ENCODE data around the gene OPHN1.

Gene OPHN1

DNA sequence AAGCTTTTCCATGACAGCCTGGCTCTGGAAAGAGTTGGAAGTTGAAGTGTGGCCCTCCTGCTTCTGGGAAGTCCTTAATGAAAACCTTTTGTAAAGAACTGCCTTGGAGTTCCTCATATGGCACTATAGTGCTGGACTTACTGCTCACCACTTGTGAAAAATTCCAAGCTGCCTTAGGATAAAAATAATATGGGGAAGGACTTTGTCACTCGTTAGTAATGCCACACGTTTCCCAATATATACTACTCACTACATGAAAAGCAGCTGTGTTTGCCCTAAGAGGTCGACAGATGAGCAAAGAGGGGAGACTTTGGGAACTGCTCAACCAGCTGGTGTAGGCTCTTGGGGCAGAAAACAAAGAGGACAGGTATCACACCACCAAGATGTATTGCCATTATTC lies 11.7 kb downstream of the OPHN1 start:
- no peak for DNase-seq
- H3K9ac ChIP-seq (ENCODE audit: low read length): no peak overlapping the region
- no peaks in the 10 kb centered on the region for H3K4me1 ChIP-seq (ENCODE audit: control insufficient read depth, low read depth, low read length)
- no peak overlapping the region for H3K4me2 ChIP-seq (ENCODE audit: low read length)
- no peak overlapping the region for H4K5ac ChIP-seq (ENCODE audit: low read length)
- no peaks in the 10 kb centered on the region for H3K36me3 ChIP-seq (ENCODE audit: control insufficient read depth, insufficient read depth, low read length)
- H3K27me3 ChIP-seq (ENCODE audit: insufficient read depth, low read length, poor library complexity): no peaks in the 10 kb centered on the region
- no peak overlapping the region for H2AK5ac ChIP-seq (ENCODE audit: low read length)
- H3K18ac ChIP-seq (ENCODE audit: low read length): no peak overlapping the region
- H2BK5ac ChIP-seq (ENCODE audit: low read length): no peak overlapping the region
- no peak overlapping the region for H2BK120ac ChIP-seq (ENCODE audit: low read depth, low read length)
- no peak overlapping the region for H3K4ac ChIP-seq (ENCODE audit: low read depth, low read length)
- H3K79me1 ChIP-seq (ENCODE audit: low read length): no peaks in the 10 kb centered on the region
- no peak overlapping the region for H3K23ac ChIP-seq (ENCODE audit: low read length)
- no peak overlapping the region for H3K27ac ChIP-seq (ENCODE audit: low read depth, low read length)
- no peak overlapping the region for H3K56ac ChIP-seq (ENCODE audit: low read length)
- H4K8ac ChIP-seq (ENCODE audit: low read depth, low read length): no peak overlapping the region
- no peak overlapping the region for H2BK15ac ChIP-seq (replicated peaks; ENCODE audit: low read depth)
- WGBS (ENCODE audit: extremely low coverage, insufficient coverage, low lambda C conversion rate): no CpG with 5 or more reads among the region's 3 CpGs
- no peak overlapping the region for H3K4me3 ChIP-seq (ENCODE audit: low read length)
- no peaks in the 10 kb centered on the region for H3K79me2 ChIP-seq (ENCODE audit: control insufficient read depth, insufficient read depth, low read length)

DNA sequence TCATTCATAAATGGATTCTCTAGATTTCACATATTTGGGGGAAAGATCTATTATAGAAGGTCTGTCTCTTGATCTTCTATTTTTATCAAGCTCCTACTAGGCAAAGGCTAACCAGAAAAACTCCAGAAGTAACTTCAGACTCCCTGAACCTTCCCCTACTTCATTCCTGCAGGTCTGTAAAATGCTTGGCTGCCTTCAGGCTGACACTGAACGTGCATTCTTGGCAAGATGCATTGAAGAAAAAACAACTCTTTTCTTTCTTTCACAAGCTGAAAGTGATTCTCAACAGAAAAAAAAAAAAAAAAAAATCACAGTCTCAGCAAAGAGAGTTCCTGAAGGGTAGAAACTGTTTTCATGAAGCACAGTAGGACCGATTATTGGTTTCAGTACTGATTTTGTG lies 12.7 kb downstream of the OPHN1 start:
- H3K9ac ChIP-seq (ENCODE audit: low read length): no peak overlapping the region
- no peak overlapping the region for H3K56ac ChIP-seq (ENCODE audit: low read length)
- no peaks in the 10 kb centered on the region for H3K27me3 ChIP-seq (ENCODE audit: insufficient read depth, low read length, poor library complexity)
- H3K36me3 ChIP-seq (ENCODE audit: control insufficient read depth, insufficient read depth, low read length): no peaks in the 10 kb centered on the region
- no peak overlapping the region for H2BK120ac ChIP-seq (ENCODE audit: low read depth, low read length)
- H4K8ac ChIP-seq (ENCODE audit: low read depth, low read length): no peak overlapping the region
- H3K4me2 ChIP-seq (ENCODE audit: low read length): no peak overlapping the region
- H4K5ac ChIP-seq (ENCODE audit: low read length): no peak overlapping the region
- H3K4me1 ChIP-seq (ENCODE audit: control insufficient read depth, low read depth, low read length): no peaks in the 10 kb centered on the region
- no peak overlapping the region for H2BK5ac ChIP-seq (ENCODE audit: low read length)
- no peaks in the 10 kb centered on the region for H3K79me2 ChIP-seq (ENCODE audit: control insufficient read depth, insufficient read depth, low read length)
- no peak overlapping the region for H3K18ac ChIP-seq (ENCODE audit: low read length)
- H3K27ac ChIP-seq (ENCODE audit: low read depth, low read length): no peak overlapping the region
- H2BK15ac ChIP-seq (replicated peaks; ENCODE audit: low read depth): no peak overlapping the region
- no peak overlapping the region for H3K4me3 ChIP-seq (ENCODE audit: low read length)
- no peak overlapping the region for H3K23ac ChIP-seq (ENCODE audit: low read length)
- DNase-seq: no peak
- no CpG with 5 or more reads among the region's 2 CpGs for WGBS (ENCODE audit: extremely low coverage, insufficient coverage, low lambda C conversion rate)
- no peaks in the 10 kb centered on the region for H3K79me1 ChIP-seq (ENCODE audit: low read length)
- no peak overlapping the region for H3K4ac ChIP-seq (ENCODE audit: low read depth, low read length)
- H2AK5ac ChIP-seq (ENCODE audit: low read length): no peak overlapping the region

DNA sequence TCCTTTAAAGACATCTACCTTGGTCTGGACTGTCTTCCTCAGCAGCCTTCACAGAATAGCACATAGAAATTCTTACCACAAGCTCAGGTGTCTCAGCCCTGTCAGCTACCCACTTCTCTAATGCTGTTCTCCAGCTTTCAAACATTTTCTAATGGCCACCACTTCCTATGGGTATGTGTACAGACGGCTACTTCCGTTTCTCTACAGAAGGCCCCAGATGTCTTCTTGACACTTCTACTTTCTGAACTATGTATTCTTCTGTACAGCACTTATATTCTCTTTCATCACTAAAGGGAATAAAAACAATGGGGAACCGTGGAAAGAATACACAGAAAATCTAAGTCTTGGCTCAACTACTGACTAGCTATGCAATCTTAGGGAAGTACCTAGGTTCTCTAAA lies 13.3 kb downstream of the OPHN1 start:
- no peak overlapping the region for H2BK15ac ChIP-seq (replicated peaks; ENCODE audit: low read depth)

DNA sequence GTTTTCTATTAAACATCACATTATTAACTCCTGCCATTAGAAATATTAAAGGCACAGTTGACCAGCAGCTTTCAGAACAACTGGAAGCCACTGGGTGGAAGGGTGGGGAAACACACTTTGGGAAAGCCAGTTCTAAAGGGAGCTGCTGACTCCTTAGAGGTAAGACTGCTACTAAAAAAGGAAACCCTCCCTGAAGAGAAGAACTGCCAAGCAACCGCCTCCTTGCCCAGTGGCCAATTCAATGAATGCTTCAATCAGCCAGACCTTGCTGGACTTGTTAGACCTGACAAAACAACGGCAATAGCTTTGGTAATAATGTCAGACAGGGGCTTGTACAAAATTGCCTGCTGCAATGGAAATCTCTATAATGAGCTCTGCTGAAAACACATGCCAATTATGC lies 15.6 kb downstream of the OPHN1 start:
- H4K8ac ChIP-seq (ENCODE audit: low read depth, low read length): no peak overlapping the region
- no peak overlapping the region for H3K27ac ChIP-seq (ENCODE audit: low read depth, low read length)
- H3K79me1 ChIP-seq (ENCODE audit: low read length): no peaks in the 10 kb centered on the region
- no peak overlapping the region for H3K18ac ChIP-seq (ENCODE audit: low read length)
- H3K56ac ChIP-seq (ENCODE audit: low read length): no peak overlapping the region
- no peaks in the 10 kb centered on the region for H3K36me3 ChIP-seq (ENCODE audit: control insufficient read depth, insufficient read depth, low read length)
- H3K9ac ChIP-seq (ENCODE audit: low read length): no peak overlapping the region
- H3K4me2 ChIP-seq (ENCODE audit: low read length): no peak overlapping the region
- no peak overlapping the region for H4K5ac ChIP-seq (ENCODE audit: low read length)
- WGBS (ENCODE audit: extremely low coverage, insufficient coverage, low lambda C conversion rate): no CpG with 5 or more reads among the region's 2 CpGs
- no peak overlapping the region for H2BK15ac ChIP-seq (replicated peaks; ENCODE audit: low read depth)
- no peaks in the 10 kb centered on the region for H3K4me1 ChIP-seq (ENCODE audit: control insufficient read depth, low read depth, low read length)
- H2BK120ac ChIP-seq (ENCODE audit: low read depth, low read length): no peak overlapping the region
- H2AK5ac ChIP-seq (ENCODE audit: low read length): no peak overlapping the region
- H3K27me3 ChIP-seq (ENCODE audit: insufficient read depth, low read length, poor library complexity): no peaks in the 10 kb centered on the region
- H3K79me2 ChIP-seq (ENCODE audit: control insufficient read depth, insufficient read depth, low read length): no peaks in the 10 kb centered on the region
- DNase-seq: no peak
- no peak overlapping the region for H3K4me3 ChIP-seq (ENCODE audit: low read length)
- no peak overlapping the region for H2BK5ac ChIP-seq (ENCODE audit: low read length)
- no peak overlapping the region for H3K4ac ChIP-seq (ENCODE audit: low read depth, low read length)
- no peak overlapping the region for H3K23ac ChIP-seq (ENCODE audit: low read length)

More for the DNA sequence above, 13.3 kb downstream of the OPHN1 start:
- Histone ChIP-seq H3K4me1 (ENCODE audit: control insufficient read depth, low read depth, low read length) (no peaks in the 10 kb centered on the region), H3K36me3 (ENCODE audit: control insufficient read depth, insufficient read depth, low read length) (no peaks in the 10 kb centered on the region), H3K56ac (ENCODE audit: low read length) (no peak overlapping the region), H2AK5ac (ENCODE audit: low read length) (no peak overlapping the region), H2BK5ac (ENCODE audit: low read length) (no peak overlapping the region), H3K9ac (ENCODE audit: low read length) (no peak overlapping the region), H4K5ac (ENCODE audit: low read length) (no peak overlapping the region), H3K79me1 (ENCODE audit: low read length) (no peaks in the 10 kb centered on the region), H3K4me2 (ENCODE audit: low read length) (no peak overlapping the region), H3K4ac (ENCODE audit: low read depth, low read length) (no peak overlapping the region), H3K4me3 (ENCODE audit: low read length) (no peak overlapping the region), H3K18ac (ENCODE audit: low read length) (no peak overlapping the region), H2BK120ac (ENCODE audit: low read depth, low read length) (no peak overlapping the region), H3K23ac (ENCODE audit: low read length) (no peak overlapping the region), H3K27ac (ENCODE audit: low read depth, low read length) (no peak overlapping the region), H4K8ac (ENCODE audit: low read depth, low read length) (no peak overlapping the region), H3K27me3 (ENCODE audit: insufficient read depth, low read length, poor library complexity) (no peaks in the 10 kb centered on the region), H3K79me2 (ENCODE audit: control insufficient read depth, insufficient read depth, low read length) (no peaks in the 10 kb centered on the region)
- WGBS (ENCODE audit: extremely low coverage, insufficient coverage, low lambda C conversion rate): no CpG with 5 or more reads among the region's 3 CpGs
- DNase-seq: no peak

DNA sequence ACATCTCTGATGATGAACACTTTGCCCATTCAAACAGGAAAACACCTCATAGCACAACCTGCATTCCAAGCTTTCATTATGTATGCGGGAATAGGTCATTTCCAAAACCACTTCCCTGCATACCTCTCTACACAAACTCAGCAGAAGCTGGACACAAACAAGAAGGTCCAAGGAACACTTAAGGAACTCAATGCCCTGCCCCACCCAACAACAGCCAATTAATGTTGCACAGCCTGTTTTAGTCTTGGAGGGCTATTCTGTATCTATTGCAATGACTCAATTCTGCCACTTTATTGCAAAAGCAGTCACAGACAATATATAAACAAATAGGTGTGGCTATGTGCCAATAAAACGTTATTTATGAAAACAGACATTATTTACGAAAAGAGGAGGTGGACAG lies 16.7 kb downstream of the OPHN1 start:
- Histone ChIP-seq H3K56ac (ENCODE audit: low read length) (no peak overlapping the region), H4K8ac (ENCODE audit: low read depth, low read length) (no peak overlapping the region), H3K36me3 (ENCODE audit: control insufficient read depth, insufficient read depth, low read length) (no peaks in the 10 kb centered on the region), H3K79me1 (ENCODE audit: low read length) (no peaks in the 10 kb centered on the region), H2BK15ac (replicated peaks; ENCODE audit: low read depth) (no peak overlapping the region), H3K23ac (ENCODE audit: low read length) (no peak overlapping the region), H2AK5ac (ENCODE audit: low read length) (no peak overlapping the region), H3K4me1 (ENCODE audit: control insufficient read depth, low read depth, low read length) (no peaks in the 10 kb centered on the region), H3K4ac (ENCODE audit: low read depth, low read length) (no peak overlapping the region), H3K9ac (ENCODE audit: low read length) (no peak overlapping the region), H4K5ac (ENCODE audit: low read length) (no peak overlapping the region), H2BK5ac (ENCODE audit: low read length) (no peak overlapping the region), H3K4me3 (ENCODE audit: low read length) (no peak overlapping the region), H3K4me2 (ENCODE audit: low read length) (no peak overlapping the region), H2BK120ac (ENCODE audit: low read depth, low read length) (no peak overlapping the region), H3K27ac (ENCODE audit: low read depth, low read length) (no peak overlapping the region), H3K79me2 (ENCODE audit: control insufficient read depth, insufficient read depth, low read length) (no peaks in the 10 kb centered on the region), H3K27me3 (ENCODE audit: insufficient read depth, low read length, poor library complexity) (no peaks in the 10 kb centered on the region), H3K18ac (ENCODE audit: low read length) (no peak overlapping the region)
- DNase-seq: no peak
- no CpG with 5 or more reads among the region's 3 CpGs for WGBS (ENCODE audit: extremely low coverage, insufficient coverage, low lambda C conversion rate)

DNA sequence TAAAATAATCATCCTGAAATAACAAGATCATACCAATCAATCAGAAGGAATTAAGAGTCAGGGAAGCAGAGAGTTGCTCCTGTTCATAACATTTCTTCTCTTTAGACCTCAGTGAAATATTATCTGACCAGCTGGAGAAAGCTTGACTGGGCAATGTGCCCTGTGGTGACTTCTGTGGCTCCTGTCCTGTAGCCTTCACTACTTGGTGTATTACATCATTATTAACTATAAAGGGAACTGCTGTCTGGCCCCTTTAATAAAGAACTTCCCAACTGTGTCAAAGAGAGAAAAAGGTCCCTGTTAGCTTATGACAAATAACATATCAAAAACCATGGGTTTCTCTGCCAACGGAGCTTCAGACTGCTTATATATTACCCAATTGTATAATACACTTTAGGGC lies 18.0 kb downstream of the OPHN1 start:
- Histone ChIP-seq H2BK15ac (replicated peaks; ENCODE audit: low read depth) (no peak overlapping the region), H3K23ac (ENCODE audit: low read length) (no peak overlapping the region), H3K79me1 (ENCODE audit: low read length) (no peaks in the 10 kb centered on the region), H3K79me2 (ENCODE audit: control insufficient read depth, insufficient read depth, low read length) (no peaks in the 10 kb centered on the region), H2AK5ac (ENCODE audit: low read length) (no peak overlapping the region), H3K9ac (ENCODE audit: low read length) (no peak overlapping the region), H4K5ac (ENCODE audit: low read length) (no peak overlapping the region), H3K4me2 (ENCODE audit: low read length) (no peak overlapping the region), H3K18ac (ENCODE audit: low read length) (no peak overlapping the region), H3K4me1 (ENCODE audit: control insufficient read depth, low read depth, low read length) (no peaks in the 10 kb centered on the region), H2BK5ac (ENCODE audit: low read length) (no peak overlapping the region), H3K4me3 (ENCODE audit: low read length) (no peak overlapping the region), H3K27ac (ENCODE audit: low read depth, low read length) (no peak overlapping the region), H3K36me3 (ENCODE audit: control insufficient read depth, insufficient read depth, low read length) (no peaks in the 10 kb centered on the region), H3K4ac (ENCODE audit: low read depth, low read length) (no peak overlapping the region), H4K8ac (ENCODE audit: low read depth, low read length) (no peak overlapping the region), H3K27me3 (ENCODE audit: insufficient read depth, low read length, poor library complexity) (no peaks in the 10 kb centered on the region), H3K56ac (ENCODE audit: low read length) (no peak overlapping the region), H2BK120ac (ENCODE audit: low read depth, low read length) (no peak overlapping the region)
- DNase-seq: no peak
- no CpG with 5 or more reads among the region's 1 CpG for WGBS (ENCODE audit: extremely low coverage, insufficient coverage, low lambda C conversion rate)

Data from mesendoderm (in vitro differentiated cells).